CD4-positive, alpha-beta T cell treated with Interleukin-21 for 1 hour (primary cell): ENCODE data around the gene TAPBPL.

Experiments
- DNase-seq: peaks from one replicate; pipeline ENCODE4 v3.0.0-alpha.2; 2020

Gene TAPBPL

GRCh38 chr12:6435961-6436715 lies 15.7 kb upstream of the TAPBPL start:
- no peak for DNase-seq

DNA sequence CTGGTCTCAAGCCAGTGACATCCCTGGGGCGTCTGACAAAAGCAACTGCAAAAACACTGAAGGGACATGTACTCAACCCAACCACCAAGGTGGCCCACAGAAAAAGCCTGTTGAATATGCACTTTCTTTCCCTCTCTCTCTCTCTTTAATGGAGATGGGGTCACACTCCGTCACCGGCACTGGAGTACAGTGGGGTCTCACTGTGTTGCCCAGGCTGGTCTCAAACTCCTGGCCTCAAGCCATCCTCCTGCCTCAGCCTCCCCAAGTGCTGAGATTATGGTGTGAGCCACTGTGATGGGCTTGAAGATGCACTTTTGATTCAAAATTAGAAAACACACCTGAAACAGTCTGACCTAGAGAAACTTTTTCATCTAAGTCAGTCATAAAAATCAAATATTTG lies 14.3 kb upstream of the TAPBPL start:
- DNase-seq = no peak

GRCh38 chr12:6438345-6438744 lies 13.5 kb upstream of the TAPBPL start:
- DNase-seq = no peak

DNA sequence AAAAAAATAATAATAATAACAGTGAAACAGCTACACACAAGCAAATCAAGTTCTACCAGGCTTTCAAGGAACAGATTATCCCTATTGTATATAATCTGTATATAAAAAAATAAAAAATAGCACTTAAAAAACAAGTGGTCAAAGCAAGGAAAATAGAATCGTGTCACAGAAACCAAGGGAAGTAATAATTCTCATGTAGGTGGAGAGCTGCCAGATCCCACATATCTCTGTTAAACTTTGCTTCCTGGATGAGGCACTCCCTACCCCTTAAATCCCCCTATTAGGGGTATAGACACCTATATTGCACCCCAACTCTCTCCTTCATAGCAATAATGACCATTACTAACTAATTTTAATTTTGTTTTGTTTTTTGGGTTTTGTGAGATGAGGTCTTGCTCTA lies 11.5 kb upstream of the TAPBPL start:
- DNase-seq = no peak

- no peak for DNase-seq
Observed at GRCh38 chr12:6442836-6443235, 9.0 kb upstream of the TAPBPL start.

DNA sequence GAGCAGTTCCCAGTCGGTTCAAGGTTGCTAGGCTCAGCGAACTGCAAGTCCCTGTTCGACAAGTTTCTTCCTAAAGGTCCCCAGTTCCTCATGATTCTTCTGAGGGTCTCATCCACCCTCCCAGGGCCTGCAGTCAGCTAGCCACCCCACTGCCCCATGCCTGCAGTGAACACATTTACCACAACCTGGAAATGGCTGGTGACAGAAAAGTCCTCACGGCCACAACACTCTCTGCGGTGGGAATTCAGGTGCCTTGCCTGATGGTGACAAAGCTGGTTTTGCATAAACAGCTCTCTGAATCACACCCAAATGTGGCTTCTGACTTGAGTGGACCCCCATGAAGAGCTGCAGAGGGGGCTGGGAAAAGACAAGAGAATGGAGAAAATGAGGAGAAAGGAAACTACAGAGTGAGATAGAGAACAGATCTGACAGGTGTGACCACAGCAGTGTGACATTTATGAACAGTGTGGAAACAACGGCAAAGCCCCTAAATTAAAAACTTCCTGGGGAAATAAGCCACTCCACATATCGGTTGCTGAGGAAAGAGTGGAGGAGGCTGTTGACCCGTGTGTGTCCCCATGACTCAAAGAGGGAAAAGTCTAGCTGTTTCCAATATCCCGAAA lies 8.4 kb upstream of the TAPBPL start:
- DNase-seq = no peak

DNA sequence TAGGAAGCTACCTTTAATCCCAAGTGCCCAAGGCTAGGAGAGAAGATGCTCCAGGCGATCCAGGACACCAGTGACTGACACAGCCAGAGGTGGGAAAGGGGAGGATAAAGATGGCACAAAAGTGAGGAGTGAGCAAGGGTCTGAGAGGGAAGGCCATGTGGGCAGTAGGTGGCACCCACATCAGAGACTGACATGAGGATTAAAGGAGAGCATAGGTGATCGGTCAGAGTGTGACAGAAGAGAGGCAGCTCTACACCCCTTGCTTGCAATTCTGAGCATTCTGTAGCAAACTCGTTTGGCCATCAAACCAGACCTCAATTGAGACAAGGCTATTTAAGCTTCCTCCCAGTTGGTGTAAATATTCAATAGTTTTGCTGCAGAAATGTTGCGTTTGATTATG lies 7.8 kb upstream of the TAPBPL start:
- no peak for DNase-seq

DNA sequence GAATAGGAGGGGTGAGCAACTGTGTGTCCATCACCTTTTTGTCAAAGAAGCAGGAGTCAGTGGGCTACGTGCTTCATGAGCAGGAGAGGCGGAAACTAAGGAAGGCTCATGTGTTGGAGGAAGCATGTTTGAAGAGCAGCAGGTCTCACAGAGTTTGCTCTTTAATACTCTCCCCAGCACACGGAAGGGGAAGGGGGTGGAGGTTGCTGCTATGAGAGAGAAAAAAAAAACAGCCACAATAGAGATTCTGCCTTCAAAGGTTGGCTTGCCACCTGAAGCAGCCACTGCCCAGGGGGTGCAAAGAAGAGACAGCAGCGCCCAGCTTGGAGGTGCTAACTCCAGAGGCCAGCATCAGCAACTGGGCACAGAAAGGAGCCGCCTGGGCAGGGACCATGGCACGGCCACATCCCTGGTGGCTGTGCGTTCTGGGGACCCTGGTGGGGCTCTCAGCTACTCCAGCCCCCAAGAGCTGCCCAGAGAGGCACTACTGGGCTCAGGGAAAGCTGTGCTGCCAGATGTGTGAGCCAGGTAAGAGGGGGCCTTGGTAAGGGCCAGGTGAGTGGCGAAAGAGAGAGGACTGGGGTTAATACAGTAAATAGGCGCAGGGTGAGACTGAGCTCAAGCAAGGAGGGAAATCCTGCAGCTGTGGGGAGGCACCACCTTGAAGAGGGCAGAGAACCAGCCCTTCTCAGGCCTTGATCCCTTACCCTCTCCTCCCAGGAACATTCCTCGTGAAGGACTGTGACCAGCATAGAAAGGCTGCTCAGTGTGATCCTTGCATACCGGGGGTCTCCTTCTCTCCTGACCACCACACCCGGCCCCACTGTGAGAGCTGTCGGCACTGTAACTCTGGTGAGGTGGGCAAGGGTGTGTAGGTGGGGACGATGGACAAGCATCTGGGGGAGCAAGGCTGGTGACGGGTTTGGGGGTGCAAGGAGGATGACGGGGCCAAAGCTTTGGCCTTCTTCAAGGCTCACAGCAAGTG lies 6.8 kb upstream of the TAPBPL start, which contains the start of gene CD27:
CD27 (plus strand) TSS at position 252 of the 985 bp plus-strand sequence; CDS start at position 393, 141 bp downstream.
- peak; percentile 50 for DNase-seq

- no peak for DNase-seq
Observed at GRCh38 chr12:6450091-6450868, 1.6 kb upstream of the TAPBPL start.

GRCh38 chr12:6450869-6451347 lies 934 bp upstream of the TAPBPL start:
- no peak for DNase-seq

- DNase-seq = no peak
Observed at GRCh38 chr12:6452245-6452943, 552 bp downstream of the TAPBPL start.

DNA sequence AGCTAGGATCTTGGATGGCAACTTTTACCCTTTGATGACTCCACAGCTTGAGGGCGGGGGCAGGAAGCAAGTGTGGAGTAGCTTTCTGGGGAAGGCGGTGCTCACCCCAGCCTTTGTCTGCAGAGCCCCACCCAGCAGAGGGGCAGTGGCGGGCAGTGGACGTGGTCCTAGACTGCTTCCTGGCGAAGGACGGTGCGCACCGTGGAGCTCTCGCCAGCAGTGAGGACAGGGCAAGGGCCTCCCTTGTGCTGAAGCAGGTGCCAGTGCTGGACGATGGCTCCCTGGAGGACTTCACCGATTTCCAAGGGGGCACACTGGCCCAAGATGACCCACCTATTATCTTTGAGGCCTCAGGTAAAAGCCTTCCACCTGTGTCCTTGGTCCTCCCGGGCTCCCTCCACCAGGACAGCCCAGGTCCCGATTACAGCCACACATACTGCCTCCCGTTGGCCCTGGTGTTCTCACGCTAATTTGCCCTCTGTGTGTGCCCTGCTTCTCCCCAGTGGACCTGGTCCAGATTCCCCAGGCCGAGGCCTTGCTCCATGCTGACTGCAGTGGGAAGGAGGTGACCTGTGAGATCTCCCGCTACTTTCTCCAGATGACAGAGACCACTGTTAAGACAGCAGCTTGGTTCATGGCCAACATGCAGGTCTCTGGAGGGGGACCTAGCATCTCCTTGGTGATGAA lies 1.2 kb downstream of the TAPBPL start:
- peak; percentile 37 for DNase-seq

- no peak for DNase-seq
Observed at GRCh38 chr12:6457220-6457945, 5.5 kb downstream of the TAPBPL start.

DNA sequence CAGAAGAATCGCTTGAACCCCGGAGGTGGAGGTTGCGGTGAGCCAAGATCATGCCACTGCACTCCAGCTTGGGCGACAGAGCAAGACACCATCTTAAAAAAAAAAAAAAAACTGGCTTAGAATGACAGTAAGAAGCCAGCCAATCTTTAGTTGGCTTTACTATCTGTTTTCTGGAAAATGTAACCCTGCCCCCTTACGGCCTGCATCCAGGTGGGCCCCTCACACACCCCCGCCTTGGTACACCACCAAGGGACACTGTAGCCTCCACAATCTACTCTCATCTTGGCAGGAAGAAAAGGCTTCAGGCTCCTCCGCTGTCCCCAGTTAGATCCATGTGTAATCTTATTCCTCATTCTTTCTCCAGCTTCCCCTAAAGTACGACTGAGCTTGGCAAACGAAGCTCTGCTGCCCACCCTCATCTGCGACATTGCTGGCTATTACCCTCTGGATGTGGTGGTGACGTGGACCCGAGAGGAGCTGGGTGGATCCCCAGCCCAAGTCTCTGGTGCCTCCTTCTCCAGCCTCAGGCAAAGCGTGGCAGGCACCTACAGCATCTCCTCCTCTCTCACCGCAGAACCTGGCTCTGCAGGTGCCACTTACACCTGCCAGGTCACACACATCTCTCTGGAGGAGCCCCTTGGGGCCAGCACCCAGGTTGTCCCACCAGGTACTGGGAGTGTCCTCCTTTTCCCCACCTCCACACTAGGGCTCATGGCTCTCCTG lies 6.6 kb downstream of the TAPBPL start:
- DNase-seq = no peak

GRCh38 chr12:6459004-6459337 lies 7.1 kb downstream of the TAPBPL start:
- DNase-seq = no peak

DNA sequence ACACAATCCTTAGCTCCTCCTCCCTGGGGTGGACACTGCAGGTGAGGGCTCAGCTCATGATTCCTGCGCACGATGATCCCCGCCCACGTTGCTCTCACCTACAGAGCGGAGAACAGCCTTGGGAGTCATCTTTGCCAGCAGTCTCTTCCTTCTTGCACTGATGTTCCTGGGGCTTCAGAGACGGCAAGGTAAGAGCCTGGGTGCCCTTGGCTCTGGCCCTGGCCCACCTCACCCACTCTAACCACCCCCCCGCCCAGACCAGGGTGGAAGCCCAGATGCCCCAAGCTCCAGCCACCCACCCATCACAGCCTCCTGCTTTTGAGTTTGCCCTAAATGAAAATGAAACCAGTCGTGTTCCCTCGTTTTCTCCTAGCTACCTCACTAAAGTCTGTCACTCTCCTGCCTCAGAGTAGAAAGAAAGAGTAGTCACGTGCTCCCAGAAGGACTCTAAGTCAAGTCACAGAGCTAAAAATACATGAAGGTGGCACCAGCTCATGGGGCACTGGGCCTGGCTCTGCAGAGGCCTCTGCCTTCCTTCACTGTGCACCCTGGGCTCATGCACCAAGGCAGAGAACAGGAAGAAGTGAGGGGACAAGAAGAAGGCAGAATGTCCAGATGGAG lies 9.0 kb downstream of the TAPBPL start:
- DNase-seq = peak; percentile 68

DNA sequence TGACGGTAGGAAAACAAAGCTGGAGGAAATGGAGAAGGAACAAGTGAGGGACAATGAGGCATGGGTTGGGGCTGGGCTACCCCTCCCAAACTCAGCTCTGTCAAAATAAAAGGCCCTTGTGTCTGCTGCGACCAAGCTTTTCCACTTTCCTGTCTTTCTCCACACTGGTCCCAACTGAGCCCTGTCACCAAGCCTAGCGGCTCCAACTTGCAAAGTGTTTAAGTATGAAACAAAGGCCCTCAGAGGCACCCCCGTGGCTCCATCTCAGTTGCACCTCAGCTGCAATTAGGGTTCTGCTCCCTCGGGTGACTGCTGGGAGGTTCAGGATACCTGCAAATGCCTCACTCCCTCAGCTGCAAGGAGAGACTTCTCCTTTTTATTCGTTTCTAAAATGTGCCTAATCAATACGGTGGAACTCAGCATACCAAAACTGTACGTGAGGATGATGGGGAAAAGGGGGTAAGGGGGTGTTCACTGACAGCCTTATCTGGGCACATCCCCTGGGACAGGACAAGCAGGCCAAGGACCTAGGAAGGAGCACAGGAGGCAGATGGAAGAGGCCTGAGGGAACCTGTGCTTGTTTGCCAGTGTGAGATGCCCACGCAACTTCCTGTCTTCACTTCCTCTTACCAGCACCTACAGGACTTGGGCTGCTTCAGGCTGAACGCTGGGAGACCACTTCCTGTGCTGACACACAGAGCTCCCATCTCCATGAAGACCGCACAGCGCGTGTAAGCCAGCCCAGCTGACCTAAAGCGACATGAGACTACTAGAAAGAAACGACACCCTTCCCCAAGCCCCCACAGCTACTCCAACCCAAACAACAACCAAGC lies 9.8 kb downstream of the TAPBPL start:
- DNase-seq = peak; percentile 87

- DNase-seq = no peak
Observed at GRCh38 chr12:6462234-6462995, 10.6 kb downstream of the TAPBPL start.
